ENCODE results near the gene PECR. TPM values are rescaled to one million over a fixed set of nuclear protein-coding genes. Genes with fewer than 3 reads are reported as not detected.

PECR gene
- total RNA-seq, 4 donors from 2014 or later: 1.2 to 25.4 (median 14.9) TPM

- DNase-seq: no peak
- Histone ChIP-seq H3K27ac (no peak overlapping the region), H3K9me3 (no peaks in the 10 kb centered on the region), H3K4me3 (no peak overlapping the region), H3K4me1 (no peaks in the 10 kb centered on the region), H3K27me3 (no peaks in the 10 kb centered on the region), H3K36me3 (no peaks in the 10 kb centered on the region)
- intact Hi-C loops (cut with DNase I; ENCODE audit: low total_unique reads): no loop called here
- TF ChIP-seq POLR2A (IDR thresholded peaks at IDR 0.05) (no peak), CTCF (IDR thresholded peaks at IDR 0.05) (no peak)
These were observed 76.8 kb downstream of the PECR start for GRCh38 chr2:216004697-216005283.

GRCh38 chr2:216003876-216004696 lies 77.5 kb downstream of the PECR start:
- no peaks in the 10 kb centered on the region for H3K36me3 ChIP-seq
- no peaks in the 10 kb centered on the region for H3K27me3 ChIP-seq
- no peak overlapping the region for H3K4me3 ChIP-seq
- no peak overlapping the region for H3K27ac ChIP-seq
- no peak for DNase-seq
- intact Hi-C loops (cut with DNase I; ENCODE audit: low total_unique reads): no loop called here
- no peak for TF ChIP-seq CTCF (IDR thresholded peaks at IDR 0.05)
- TF ChIP-seq POLR2A (IDR thresholded peaks at IDR 0.05): no peak
- no peaks in the 10 kb centered on the region for H3K4me1 ChIP-seq
- H3K9me3 ChIP-seq: no peaks in the 10 kb centered on the region

- intact Hi-C loops (cut with DNase I; ENCODE audit: low total_unique reads): no loop called here
- Histone ChIP-seq H3K27ac (no peak overlapping the region), H3K27me3 (no peaks in the 10 kb centered on the region), H3K36me3 (no peaks in the 10 kb centered on the region), H3K4me1 (no peaks in the 10 kb centered on the region), H3K9me3 (no peaks in the 10 kb centered on the region), H3K4me3 (no peak overlapping the region)
- no peak for DNase-seq
- TF ChIP-seq POLR2A (IDR thresholded peaks at IDR 0.05) (no peak), CTCF (IDR thresholded peaks at IDR 0.05) (no peak)
These were observed 78.9 kb downstream of the PECR start for GRCh38 chr2:216002693-216003092.

- intact Hi-C loops (cut with DNase I; ENCODE audit: low total_unique reads): no loop called here
- no peak for DNase-seq
- H3K4me1 ChIP-seq: no peaks in the 10 kb centered on the region
- H3K9me3 ChIP-seq: no peaks in the 10 kb centered on the region
- no peaks in the 10 kb centered on the region for H3K36me3 ChIP-seq
- no peak overlapping the region for H3K27ac ChIP-seq
- H3K27me3 ChIP-seq: no peaks in the 10 kb centered on the region
- no peak for TF ChIP-seq CTCF (IDR thresholded peaks at IDR 0.05)
- no peak overlapping the region for H3K4me3 ChIP-seq
These were observed 79.4 kb downstream of the PECR start for GRCh38 chr2:216002101-216002678.

All from uterus (tissue), 4 donors.